NCI-H2171 treated with DMSO at 0.1 percent for 48 hours (cell line): ENCODE results near the gene PRKCH.

Source experiments
- DNase-seq: peaks from one replicate; lab custom pipeline; 2025; lab: John Stamatoyannopoulos, UW

The PRKCH gene

DNA sequence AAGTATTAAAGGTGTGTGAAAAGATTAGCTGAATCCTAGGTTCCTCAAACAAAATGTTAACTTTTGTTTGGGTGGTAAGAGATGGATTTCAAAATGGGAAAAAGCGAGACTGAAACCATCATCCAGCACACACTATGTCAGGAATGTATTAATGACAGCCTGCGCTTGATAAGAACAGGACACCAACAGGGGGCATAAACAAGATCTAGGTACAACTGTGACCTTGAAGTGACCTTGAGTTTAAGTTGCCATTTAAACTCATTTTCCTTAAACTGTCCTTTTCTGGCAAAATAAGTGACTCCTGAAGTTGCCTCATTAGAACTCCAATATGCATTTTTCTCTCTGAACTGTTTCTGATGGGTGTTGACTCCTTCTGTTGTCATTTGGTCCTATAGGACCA is 17.1 kb downstream of the PRKCH start:
- no peak for DNase-seq

DNA sequence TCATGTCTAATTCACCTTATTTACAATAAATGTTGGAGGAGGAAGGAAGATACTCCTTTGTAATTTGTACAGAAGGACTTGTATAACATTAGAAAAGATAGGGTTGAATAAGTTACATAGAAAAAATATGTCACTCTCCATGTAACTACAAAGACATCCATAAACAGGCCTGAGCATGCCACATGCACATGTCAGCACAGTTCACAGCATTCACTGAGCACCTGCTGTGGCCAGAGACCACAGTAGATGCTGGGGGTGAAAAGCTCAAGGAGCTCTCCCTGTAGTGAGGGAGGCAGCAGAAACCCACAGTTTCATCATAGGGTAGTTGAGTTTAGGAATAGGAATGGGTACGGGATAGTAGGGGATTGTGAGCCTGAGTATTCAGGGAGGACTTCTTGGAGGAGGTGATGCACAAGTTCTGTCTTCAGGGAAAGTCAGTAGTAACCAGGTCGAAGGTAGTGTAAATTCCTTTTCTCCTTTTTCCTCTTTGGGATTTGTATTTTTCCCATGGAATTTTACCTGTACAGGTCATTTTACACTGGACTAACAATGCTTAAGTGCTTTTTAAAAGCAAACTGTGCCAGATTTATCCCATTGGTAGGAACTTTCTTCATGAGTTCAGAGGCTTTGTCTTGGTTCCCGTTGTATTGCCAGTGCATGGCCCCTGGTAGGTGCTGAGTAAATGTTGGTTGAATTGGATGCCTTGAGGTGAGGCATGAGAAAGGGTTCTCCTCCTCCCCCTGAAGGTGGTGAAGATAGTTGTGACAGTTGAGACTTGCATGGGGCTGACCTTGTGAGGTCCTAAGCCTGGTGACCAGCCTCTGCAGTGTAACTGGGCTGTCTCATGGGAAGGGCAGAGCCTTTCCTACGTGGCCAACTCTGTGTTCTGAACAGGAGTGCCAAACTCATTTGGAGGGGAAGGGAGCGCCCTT is 20.2 kb downstream of the PRKCH start:
- peak; percentile 17 for DNase-seq

DNA sequence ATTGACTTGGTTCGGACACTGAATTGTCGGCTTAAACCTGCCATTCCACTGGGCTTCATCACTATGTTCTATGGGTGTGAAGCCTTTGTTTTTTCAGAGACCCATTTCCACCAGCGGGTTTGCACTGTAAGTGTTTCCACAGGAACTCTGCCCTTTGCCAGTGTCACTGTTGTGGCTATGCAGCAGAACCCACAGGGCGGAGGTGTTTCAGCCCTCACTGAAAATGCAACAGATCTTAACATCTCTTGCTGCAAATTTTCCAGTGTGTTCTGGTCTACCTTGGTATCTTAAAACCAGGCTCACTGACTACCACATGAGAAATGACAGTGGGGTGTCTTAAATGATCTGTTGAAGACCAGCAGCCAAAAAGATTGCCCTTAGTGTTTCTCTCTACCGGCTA is 21.1 kb downstream of the PRKCH start:
- DNase-seq: no peak

DNA sequence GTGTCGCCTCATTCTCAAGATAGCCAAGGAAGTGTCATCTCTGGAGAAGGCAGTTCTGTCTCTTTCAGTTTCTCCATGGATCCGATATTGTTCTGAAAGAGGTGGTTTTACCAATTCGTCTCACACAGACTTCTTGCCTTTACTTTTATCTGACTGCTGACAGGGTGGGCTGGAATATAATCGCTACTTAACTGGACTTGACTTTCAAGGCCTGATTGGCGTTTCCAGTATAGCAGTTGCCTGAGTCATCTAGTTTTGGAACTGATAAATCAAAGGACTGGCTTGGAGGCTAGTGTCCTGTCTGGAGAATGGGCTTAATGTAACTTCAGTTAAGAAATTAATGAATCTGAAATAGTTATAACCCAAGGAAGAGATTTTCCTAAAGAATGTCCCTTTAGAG is 21.6 kb downstream of the PRKCH start:
- DNase-seq: no peak

DNA sequence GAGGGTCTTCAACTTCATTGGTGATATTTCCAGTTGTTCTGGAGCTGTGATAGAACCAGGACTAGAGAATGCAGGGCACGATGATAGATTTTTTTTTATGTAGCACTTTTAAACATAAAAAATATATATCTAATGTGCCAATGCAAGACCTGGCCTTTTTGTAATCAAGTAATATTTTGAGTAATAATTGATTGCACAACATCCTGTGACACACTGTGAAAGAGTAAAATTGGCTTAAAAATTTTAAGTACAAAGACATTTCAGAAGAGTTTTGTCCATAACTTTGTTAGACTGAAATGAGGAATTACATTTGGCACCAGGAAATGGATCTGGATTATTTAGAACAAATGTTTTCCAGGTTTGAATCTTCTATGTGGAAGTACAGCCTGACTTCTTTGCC is 22.1 kb downstream of the PRKCH start:
- no peak for DNase-seq

DNA sequence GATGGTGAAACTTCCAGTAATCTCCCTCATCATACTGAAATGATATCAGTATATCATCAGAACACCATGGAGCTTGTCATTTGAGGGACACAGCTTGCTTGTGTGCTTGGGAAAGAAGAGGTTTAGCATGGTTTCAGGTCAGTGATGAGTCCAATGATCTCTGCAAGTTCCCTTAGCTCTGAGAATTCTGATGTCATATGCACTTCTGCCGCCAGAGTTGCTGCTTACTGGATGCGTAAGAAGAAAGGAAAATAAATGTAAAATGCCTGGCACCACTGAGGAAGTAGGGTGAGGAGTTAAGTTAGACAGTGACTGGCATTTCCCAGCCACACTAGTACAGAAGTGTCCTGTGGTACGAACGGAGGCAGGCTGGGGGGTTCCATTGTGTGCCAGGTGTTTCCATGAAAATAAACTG is 22.6 kb downstream of the PRKCH start:
- DNase-seq: no peak

DNA sequence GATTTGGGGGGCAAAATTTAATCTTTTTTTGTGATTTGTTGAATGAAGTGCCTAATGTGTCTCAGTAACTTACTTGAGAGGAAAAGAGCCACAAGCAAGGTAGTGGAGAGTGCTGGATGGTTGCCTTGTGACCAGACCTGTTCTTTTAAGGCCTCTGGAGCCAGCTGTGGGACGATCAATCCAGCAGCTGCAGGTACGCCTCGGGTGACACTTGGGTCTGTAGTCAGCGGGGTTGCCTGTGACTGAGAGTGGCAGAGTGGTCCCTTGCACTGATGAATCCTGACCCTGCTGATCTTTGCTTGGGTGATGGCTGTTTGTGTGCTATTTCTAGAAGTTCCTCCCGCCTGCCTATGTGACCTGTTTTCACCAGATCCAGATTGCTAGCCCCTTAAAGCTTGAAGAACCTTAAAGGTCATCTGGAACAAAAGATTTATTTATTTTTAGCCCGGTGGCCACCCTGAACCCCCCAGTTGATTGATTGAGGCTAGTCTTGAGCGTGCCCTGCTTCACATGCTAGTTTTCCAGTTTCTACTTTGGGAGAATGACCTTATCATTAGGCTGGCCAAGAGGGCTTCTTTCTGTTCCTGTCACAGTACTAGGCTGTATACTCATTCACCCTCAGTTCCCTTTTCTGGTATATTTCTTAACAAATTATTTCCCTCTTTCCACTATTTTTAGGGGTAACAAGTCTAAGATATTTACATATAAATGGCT is 23.2 kb downstream of the PRKCH start:
- no peak for DNase-seq

DNA sequence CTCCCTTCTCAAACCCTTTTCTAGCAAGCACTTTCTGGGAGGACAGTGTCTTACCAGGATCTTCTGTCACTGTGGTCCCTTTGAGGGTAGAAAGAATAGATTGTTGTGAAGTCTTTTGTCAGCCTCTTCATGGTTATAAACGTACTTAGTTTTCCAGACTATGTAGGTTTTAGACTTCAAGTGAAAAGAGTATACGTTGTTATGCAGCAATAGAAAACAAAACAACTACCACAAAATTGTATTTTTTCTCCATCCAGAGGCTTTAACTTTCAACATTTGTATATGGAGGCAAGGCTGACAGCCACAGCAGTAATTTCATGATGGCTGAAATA is 23.7 kb downstream of the PRKCH start:
- no peak for DNase-seq

DNA sequence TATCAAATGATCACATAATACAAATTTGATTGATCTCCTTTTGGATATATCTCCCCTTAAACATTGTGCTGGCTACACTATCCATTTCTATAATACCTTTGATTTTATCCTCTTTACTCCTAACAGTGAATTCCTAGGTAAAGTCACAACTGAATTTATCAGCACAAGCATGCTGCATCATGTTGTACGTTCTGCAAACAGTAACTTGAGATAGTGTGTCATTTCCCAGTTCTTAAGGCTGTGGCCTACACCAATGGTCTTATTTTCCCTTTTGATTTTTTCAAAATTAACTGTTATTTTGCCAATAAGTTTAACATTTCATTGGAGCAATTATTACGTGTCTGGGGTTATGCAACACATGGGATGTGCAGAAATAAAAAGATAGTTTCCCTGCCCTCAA is 24.8 kb downstream of the PRKCH start:
- DNase-seq: no peak

DNA sequence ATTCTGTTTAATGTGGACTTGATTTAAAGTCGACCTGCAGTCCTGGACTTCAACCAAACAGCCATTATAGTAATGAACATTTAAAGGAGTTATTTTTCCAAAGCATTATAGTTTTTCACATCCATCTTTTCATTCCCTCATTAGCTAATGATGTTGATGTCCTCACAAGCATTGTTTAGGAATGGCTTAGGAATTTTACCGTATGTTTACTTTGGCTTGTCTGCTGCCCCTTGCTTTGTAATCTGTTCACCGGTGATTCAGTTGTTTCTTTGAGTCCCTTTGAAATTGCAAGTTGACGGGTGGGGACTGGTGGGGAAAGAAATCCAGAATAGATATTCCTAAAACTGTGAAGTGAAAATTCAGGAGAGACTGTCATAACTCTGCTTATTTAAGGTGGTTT is 25.4 kb downstream of the PRKCH start:
- DNase-seq: no peak

DNA sequence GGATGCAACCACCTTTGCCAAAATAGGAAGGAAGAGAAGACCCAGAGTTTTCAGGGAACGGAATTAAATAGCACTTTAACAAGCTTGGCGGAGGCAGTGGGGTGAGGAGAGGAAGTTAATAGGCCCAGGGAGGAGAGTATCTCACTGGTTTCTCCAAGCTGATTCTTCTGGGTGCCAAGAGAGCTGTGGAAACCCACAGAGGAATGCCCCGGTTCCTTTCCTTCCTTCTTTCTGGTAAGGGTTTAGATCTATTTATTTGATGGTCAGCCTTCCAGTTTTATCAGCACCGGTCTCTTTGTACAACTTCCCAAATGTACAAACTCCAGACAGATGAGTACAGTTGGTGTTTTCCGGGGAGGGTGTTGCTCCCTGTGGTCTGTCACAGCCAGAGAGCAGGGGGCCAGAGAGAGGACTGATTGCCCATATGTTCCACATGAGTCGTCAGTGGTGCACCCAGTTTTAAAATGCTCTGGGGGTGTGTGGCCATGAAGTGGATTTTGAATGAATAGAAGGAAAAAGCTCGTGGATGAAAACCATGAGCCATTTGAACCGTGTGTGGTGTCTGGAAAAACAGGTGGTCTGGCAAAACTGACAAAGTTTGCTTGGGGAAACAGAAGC is 26.6 kb downstream of the PRKCH start:
- DNase-seq: no peak

DNA sequence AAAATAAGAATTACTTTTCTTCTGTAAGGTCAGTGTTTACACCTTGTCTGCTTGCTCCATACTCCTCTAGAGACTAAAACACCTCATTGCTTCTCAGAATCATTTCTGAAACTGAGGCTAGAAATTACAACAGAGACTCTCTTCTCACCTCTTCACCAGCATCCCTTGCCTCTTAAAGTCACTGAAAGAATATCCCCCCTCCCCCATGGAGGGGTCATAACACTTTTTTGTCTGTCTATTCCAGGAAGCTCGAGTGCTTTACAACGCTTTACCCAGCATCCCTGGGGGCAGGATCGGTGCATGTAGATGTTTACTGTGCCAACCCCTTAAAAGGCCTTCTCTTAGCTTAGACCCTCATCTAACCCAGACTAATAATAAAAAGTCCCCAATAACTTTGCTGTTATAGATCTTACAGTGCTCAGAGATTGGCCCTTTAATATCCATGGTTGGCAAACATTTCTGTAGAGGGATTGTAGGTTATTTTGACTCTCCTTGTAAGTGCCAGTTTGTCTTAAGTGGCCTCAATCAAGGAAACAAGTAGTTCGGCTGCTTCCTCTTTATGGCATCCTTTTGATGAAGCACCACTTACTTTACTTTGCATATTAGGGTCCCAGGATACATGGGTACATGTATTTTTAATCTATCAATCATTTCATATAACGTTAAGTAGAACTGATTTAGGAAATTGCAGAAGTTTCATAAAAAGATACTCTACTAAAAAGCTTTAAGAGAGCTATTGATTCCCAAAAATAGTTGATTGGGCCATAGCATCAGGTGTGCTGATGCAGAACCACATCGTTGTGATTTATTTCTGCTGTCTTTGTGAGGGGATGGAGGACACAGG is 29.3 kb downstream of the PRKCH start:
- DNase-seq: no peak

DNA sequence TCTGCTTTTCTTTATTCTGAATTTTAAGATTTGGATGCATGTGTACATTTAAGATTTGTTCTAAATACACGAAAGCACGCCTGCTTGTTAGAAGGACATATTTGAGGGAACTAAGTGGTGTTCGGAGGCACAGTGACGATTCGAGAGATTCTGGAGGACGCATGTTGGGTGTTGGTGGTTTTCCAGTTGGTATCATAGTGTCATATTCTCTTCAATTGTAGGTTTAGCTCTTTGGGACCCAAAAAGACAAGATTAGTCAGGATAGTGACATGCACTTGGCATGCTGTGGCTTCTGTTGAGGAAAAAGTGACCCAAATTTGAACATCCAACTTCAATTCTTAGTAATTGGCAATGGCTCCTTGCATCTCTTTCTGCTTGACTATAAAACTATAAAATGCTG is 30.1 kb downstream of the PRKCH start:
- DNase-seq: no peak

DNA sequence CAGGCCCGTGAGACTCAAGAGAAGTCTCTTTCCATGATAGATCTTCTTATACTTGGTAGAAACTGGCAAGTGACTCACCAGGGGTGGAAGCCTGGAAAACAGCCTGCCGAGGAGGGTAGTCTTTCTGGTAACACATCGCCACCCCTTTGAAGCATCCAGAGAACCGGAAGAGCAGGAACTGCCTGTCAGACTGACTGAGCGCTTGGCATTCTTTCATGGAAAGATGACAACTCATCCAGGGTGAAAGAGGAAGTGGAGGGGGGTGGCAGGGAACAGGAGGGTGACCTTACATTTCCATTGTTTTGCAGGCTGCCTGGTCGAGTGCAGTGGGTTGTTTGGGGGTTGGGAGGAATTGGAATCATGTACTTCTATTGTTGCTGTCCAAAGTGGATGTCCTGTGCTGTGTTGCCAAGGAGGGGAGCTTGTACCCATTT is 34.5 kb downstream of the PRKCH start:
- no peak for DNase-seq

DNA sequence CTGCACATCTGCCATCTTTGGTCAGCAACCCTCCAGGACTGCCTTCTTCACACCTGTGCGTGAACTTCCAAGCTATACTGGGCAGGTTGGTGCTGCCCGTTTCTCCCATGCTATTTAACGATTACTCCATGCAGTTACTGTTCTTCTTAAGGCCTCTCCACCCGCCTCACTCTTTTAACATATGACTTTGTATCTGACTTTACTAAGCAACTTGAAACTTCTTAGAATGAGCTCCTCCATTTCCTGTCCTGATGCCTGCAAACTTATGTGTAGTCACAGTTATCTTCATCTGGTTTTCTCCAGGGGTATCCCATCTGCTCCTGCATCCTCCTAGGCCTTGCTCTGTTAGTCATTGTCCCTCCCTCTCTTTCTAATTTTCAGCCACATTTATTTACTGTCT is 35.7 kb downstream of the PRKCH start:
- no peak for DNase-seq

DNA sequence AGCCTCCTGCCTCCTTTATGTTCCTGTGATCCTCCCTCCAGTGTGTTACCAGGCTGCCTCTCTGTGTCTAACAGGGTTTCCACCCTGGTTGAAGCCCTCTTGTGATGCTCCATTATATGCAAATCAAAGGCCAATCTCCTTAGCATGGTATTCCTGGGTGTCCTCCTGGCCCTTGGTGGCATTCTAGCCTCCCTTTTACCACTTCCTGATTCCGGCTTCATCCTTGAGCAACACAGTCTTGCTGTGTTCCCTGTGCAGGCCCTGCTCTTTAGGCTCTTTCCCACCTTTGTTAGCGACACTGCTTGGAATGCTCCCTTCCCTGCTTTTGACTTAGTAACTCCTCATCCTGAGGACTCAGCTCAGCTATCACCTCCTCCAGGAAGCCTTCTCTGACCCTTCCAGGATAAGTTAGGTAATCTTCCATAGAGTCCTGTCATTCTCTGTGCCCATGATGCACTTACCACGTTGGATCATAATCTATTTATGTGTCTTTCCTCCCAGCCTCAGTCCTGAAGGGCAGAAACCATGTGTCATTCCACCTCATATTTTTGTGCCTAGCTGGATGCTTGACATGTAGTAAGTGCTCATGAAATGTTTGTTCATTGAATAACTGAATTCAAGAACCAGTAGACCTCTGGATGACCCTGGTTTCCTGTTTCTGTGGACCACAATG is 37.3 kb downstream of the PRKCH start:
- DNase-seq: no peak

DNA sequence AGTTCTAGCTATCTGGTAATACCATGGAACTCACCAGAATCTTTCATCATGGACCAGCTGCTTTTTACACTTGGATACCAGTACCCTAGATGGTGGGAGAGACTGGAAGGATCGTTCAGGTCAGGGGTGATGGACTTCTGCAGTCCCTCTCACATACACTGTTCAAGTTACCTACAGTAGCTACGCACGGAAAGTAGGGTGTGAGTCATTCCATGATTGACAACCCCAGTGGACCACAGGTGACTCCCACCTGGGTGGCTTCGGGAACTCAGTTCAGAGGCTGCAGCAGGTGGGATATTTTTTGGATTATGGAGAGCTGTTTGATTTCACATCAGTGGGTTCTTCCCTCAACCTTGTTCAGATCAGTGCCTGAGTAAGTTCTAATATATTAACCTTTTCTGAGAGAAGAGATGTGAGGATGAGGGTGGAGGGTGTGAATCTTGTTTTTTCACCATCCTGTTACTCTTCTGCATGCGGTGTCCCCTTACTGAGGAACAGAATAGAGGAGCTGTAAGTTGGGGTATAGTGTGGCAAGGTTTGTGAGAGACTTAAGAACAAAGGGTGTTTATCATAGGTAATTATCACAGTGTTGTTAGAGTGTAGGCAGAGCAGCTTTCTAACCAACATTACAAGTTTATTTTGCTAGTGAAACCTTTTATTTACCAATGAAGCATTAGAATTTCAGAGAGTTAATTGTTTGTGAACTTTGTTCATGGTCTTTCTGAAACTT is 39.6 kb downstream of the PRKCH start:
- no peak for DNase-seq

DNA sequence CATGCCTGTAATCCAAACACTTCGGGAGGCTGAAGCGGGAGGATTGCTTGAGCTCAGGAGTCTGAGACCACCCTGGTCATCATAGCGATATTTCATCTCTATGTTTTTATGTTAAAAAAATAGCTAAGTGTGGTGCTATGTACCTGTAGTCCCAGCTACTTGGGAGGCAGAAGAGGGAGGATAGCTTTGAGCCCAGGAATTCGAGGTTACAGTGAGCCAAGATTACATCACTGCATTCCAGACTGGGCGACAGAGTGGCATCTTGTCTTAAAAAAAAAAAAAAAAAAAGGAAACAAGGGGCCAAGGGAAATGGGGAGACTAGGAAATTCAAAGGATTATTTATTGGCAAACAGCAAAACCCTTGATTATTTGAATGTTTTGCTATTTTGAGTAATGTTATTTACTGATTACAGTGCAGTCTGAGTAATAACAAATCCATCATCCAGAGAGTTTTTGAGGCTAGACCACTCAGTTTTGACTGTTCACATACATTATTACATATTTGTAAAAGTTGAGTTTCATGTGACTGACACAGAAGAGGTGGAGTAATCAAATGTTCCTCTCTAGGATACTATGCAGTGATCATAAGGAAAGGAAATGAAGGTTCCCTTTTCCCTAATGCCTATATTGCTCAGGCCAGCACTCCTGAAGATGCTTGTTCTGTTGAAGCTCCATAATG is 40.8 kb downstream of the PRKCH start:
- no peak for DNase-seq

DNA sequence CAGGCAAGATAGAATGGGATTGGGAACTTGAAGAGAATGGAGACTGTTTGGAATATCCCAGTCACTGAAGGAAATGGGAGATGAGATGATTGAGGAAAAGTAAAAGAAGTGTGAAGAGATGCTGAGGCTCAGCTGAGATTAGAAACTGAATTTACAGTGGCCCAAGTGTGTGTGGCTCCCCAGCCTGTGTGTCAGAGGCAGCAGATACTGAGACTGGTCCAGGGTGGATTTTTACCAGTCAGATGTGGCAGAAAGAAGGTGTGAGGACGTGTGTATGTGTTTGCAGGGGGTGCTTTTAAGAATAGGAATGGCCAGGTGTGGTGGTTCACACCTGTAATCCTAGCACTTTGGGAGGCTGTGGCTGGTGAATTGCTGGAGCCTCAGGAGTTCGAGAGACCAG is 42.9 kb downstream of the PRKCH start:
- DNase-seq: no peak

DNA sequence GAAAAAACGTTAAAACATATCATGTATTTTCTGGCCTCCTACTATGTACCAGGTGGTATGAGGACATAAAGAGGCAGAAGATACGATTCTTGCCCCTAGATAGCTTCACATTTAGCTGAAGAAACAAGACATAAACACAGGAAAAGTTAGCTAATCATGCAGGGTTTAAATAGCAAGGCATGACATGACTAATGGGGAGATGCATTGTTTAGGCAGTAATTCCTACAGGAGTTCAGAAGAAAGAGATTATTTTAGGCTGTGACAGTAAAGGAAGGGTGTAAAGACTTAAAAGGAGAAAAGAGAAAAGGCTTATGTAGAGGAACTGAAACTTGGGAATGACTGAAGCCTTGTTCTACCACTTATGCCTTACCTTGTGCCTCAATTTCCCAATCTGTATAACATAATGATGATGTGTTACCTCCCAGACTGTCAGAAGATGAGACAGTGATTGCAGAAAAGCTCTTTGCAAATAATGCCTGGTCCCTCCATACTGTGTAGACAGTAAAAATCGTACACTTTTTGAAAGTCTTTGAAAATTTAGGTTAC is 44.4 kb downstream of the PRKCH start:
- DNase-seq: no peak
